Measurements from ENCODE around the gene HILPDA.
A peak's percentile ranks its signal among the peaks of the same experiment; 100 is the strongest.

The HILPDA gene

GRCh38 chr7:128452552-128452951 is 3.1 kb upstream of the HILPDA start:
- no peaks in the 10 kb centered on the region for H3K9me3 ChIP-seq (ENCODE audit: insufficient read depth, low read length)
- H2AFZ ChIP-seq (ENCODE audit: low read depth, low read length, severe bottlenecking) = no peak overlapping the region
- 0 out of 2 replicates have a peak, but pooled peaks cover 3% of the 10 kb centered on the region for H3K36me3 ChIP-seq (ENCODE audit: low read length)
- H3F3A ChIP-seq (ENCODE audit: insufficient read depth) = peaks cover 5% of the 10 kb centered on the region; the same call in 1 of the 2 replicates
- H3K4me3 ChIP-seq (ENCODE audit: insufficient read depth, low read length, poor library complexity, severe bottlenecking) = no peak overlapping the region
- no peak overlapping the region for H3K9ac ChIP-seq (ENCODE audit: low read length)
- H4K20me1 ChIP-seq (ENCODE audit: low read depth, low read length) = no peaks in the 10 kb centered on the region
- no peak overlapping the region for H3K4me2 ChIP-seq (ENCODE audit: low read depth, low read length, poor library complexity, severe bottlenecking)
- TF ChIP-seq CTCF (IDR thresholded peaks at IDR 0.05; ENCODE audit: insufficient read depth, low read length, poor library complexity, severe bottlenecking) = no peak
- no peak for TF ChIP-seq EZH2phosphoT487 (conservative IDR thresholded peaks at IDR 0.05; ENCODE audit: low read length)
- peaks cover 17% of the 10 kb centered on the region for H3K79me2 ChIP-seq (ENCODE audit: insufficient read depth, low read length)
- no peaks in the 10 kb centered on the region for H3K9me2 ChIP-seq (replicated peaks; ENCODE audit: insufficient read depth, low read length)
- H3K27me3 ChIP-seq (ENCODE audit: low read length) = no peaks in the 10 kb centered on the region
- no peak overlapping the region for H3K27ac ChIP-seq (ENCODE audit: low read depth, low read length)

- H3K9ac ChIP-seq (ENCODE audit: low read length) = no peak overlapping the region
- H3F3A ChIP-seq (ENCODE audit: insufficient read depth) = peaks cover 19% of the 10 kb centered on the region
- H3K36me3 ChIP-seq (ENCODE audit: low read length) = 0 out of 2 replicates have a peak, but pooled peaks cover 3% of the 10 kb centered on the region
- no peaks in the 10 kb centered on the region for H4K20me1 ChIP-seq (ENCODE audit: low read depth, low read length)
- H3K4me3 ChIP-seq (ENCODE audit: insufficient read depth, low read length, poor library complexity, severe bottlenecking) = no peak overlapping the region
- no peak overlapping the region for H3K27ac ChIP-seq (ENCODE audit: low read depth, low read length)
- no peaks in the 10 kb centered on the region for H3K9me2 ChIP-seq (replicated peaks; ENCODE audit: insufficient read depth, low read length)
- no peaks in the 10 kb centered on the region for H3K9me3 ChIP-seq (ENCODE audit: insufficient read depth, low read length)
- H3K79me2 ChIP-seq (ENCODE audit: insufficient read depth, low read length) = peaks cover 26% of the 10 kb centered on the region
- H2AFZ ChIP-seq (ENCODE audit: low read depth, low read length, severe bottlenecking) = no peak overlapping the region
- H3K4me2 ChIP-seq (ENCODE audit: low read depth, low read length, poor library complexity, severe bottlenecking) = no peak overlapping the region
- no peaks in the 10 kb centered on the region for H3K27me3 ChIP-seq (ENCODE audit: low read length)
- TF ChIP-seq EZH2phosphoT487 (conservative IDR thresholded peaks at IDR 0.05; ENCODE audit: low read length) = no peak
- no peak for TF ChIP-seq CTCF (IDR thresholded peaks at IDR 0.05; ENCODE audit: insufficient read depth, low read length, poor library complexity, severe bottlenecking)
Measured at GRCh38 chr7:128453836-128454804, 1.6 kb upstream of the HILPDA start.

- H3K9me2 ChIP-seq (replicated peaks; ENCODE audit: insufficient read depth, low read length) = no peaks in the 10 kb centered on the region
- peak overlapping the region; percentile 95 for H3K4me3 ChIP-seq (ENCODE audit: insufficient read depth, low read length, poor library complexity, severe bottlenecking)
- no peaks in the 10 kb centered on the region for H4K20me1 ChIP-seq (ENCODE audit: low read depth, low read length)
- peak overlapping the region; percentile 26 for H3K27ac ChIP-seq (ENCODE audit: low read depth, low read length)
- no peaks in the 10 kb centered on the region for H3K9me3 ChIP-seq (ENCODE audit: insufficient read depth, low read length)
- peaks cover 32% of the 10 kb centered on the region for H3K79me2 ChIP-seq (ENCODE audit: insufficient read depth, low read length)
- H3K4me2 ChIP-seq (ENCODE audit: low read depth, low read length, poor library complexity, severe bottlenecking) = peak overlapping the region; percentile 87
- peaks cover 20% of the 10 kb centered on the region for H3F3A ChIP-seq (ENCODE audit: insufficient read depth)
- H3K27me3 ChIP-seq (ENCODE audit: low read length) = no peaks in the 10 kb centered on the region
- H2AFZ ChIP-seq (ENCODE audit: low read depth, low read length, severe bottlenecking) = peak overlapping the region; percentile 95
- 0 out of 2 replicates have a peak, but pooled peaks cover 3% of the 10 kb centered on the region for H3K36me3 ChIP-seq (ENCODE audit: low read length)
- TF ChIP-seq CTCF (IDR thresholded peaks at IDR 0.05; ENCODE audit: insufficient read depth, low read length, poor library complexity, severe bottlenecking) (no peak), EZH2phosphoT487 (conservative IDR thresholded peaks at IDR 0.05; ENCODE audit: low read length) (no peak)
- H3K9ac ChIP-seq (ENCODE audit: low read length) = peak overlapping the region; percentile 98
Measured at GRCh38 chr7:128454808-128455542, 703 bp upstream of the HILPDA start.
